ENCODE results near the gene HOXB2.
"Not testable (repeated sequence)": the region's sequence is repeated elsewhere in the genome, so short reads cannot be mapped to it uniquely, and the experiment has no call there.

The HOXB2 gene

GRCh38 chr17:48539177-48539576 is 5.7 kb downstream of the HOXB2 start:
- DNase-seq = no peak

- no peak for DNase-seq
Measured at GRCh38 chr17:48537316-48537715, 7.6 kb downstream of the HOXB2 start.

- not testable (repeated sequence) for DNase-seq
Measured at GRCh38 chr17:48535793-48536559, 8.9 kb downstream of the HOXB2 start.

GRCh38 chr17:48532261-48532660 is 12.6 kb downstream of the HOXB2 start:
- DNase-seq = no peak

- no peak for DNase-seq
Measured at GRCh38 chr17:48530887-48531272, 14.0 kb downstream of the HOXB2 start, which contains the start of gene HOXB1. TSS of gene HOXB1 (minus strand) at chr17:48531011. CDS start at chr17:48530904, 107 bp downstream.

GRCh38 chr17:48530208-48530886 is 14.6 kb downstream of the HOXB2 start:
- DNase-seq = no peak

- no peak for DNase-seq
Measured at GRCh38 chr17:48529683-48530009, 15.3 kb downstream of the HOXB2 start.

- no peak for DNase-seq
Measured at GRCh38 chr17:48528936-48529682, 15.8 kb downstream of the HOXB2 start.

GRCh38 chr17:48528153-48528935 is 16.6 kb downstream of the HOXB2 start:
- no peak for DNase-seq

GRCh38 chr17:48527547-48527932 is 17.4 kb downstream of the HOXB2 start:
- no peak for DNase-seq

- DNase-seq = no peak
Measured at GRCh38 chr17:48526608-48527546, 18.0 kb downstream of the HOXB2 start.

- DNase-seq = no peak
Measured at GRCh38 chr17:48523010-48523409, 21.9 kb downstream of the HOXB2 start.

GRCh38 chr17:48522031-48522653 is 22.8 kb downstream of the HOXB2 start:
- no peak for DNase-seq

GRCh38 chr17:48520631-48521079 is 24.3 kb downstream of the HOXB2 start:
- DNase-seq = no peak

- DNase-seq = no peak
Measured at GRCh38 chr17:48519427-48519826, 25.5 kb downstream of the HOXB2 start.

- no peak for DNase-seq
Measured at GRCh38 chr17:48517478-48517877, 27.4 kb downstream of the HOXB2 start.

GRCh38 chr17:48515925-48516900 is 28.7 kb downstream of the HOXB2 start:
- no peak for DNase-seq

GRCh38 chr17:48514477-48514876 is 30.4 kb downstream of the HOXB2 start:
- no peak for DNase-seq

- DNase-seq = no peak
Measured at GRCh38 chr17:48513666-48514455, 31.0 kb downstream of the HOXB2 start.

All from T1000 (cell line).